ENCODE results near the gene MYEF2.

- TF ChIP-seq CTCF (IDR thresholded peaks at IDR 0.05; ENCODE audit: control extremely low read depth in 1 of 3, insufficient read depth in 1 of 3, low read depth in 1 of 3, low read length in 3 of 3) (no peak), RAD21 (IDR thresholded peaks at IDR 0.05 in 1 of 2, conservative IDR thresholded peaks at IDR 0.05 in 1 of 2; ENCODE audit: low read depth in 2 of 2, low read length in 2 of 2) (no peak), CEBPB (IDR thresholded peaks at IDR 0.05; ENCODE audit: low read depth, low read length) (no peak), ATF3 (IDR thresholded peaks at IDR 0.05; ENCODE audit: insufficient read depth, low read depth, low read length) (no peak), RFX5 (IDR thresholded peaks at IDR 0.05; ENCODE audit: borderline replicate concordance, low read depth, low read length) (no peak), E2F6 (IDR thresholded peaks at IDR 0.05) (no peak), USF2 (IDR thresholded peaks at IDR 0.05; ENCODE audit: low read length) (no peak), JUN (IDR thresholded peaks at IDR 0.05; ENCODE audit: low read depth, low read length) (no peak), TAF7 (optimal IDR thresholded peaks at IDR 0.05; ENCODE audit: borderline replicate concordance, low read depth, low read length) (no peak)
Observed at GRCh38 chr15:48170981-48171380, 7.1 kb downstream of the MYEF2 start.
